ENCODE data around the gene ANGEL1.

Gene ANGEL1

DNA sequence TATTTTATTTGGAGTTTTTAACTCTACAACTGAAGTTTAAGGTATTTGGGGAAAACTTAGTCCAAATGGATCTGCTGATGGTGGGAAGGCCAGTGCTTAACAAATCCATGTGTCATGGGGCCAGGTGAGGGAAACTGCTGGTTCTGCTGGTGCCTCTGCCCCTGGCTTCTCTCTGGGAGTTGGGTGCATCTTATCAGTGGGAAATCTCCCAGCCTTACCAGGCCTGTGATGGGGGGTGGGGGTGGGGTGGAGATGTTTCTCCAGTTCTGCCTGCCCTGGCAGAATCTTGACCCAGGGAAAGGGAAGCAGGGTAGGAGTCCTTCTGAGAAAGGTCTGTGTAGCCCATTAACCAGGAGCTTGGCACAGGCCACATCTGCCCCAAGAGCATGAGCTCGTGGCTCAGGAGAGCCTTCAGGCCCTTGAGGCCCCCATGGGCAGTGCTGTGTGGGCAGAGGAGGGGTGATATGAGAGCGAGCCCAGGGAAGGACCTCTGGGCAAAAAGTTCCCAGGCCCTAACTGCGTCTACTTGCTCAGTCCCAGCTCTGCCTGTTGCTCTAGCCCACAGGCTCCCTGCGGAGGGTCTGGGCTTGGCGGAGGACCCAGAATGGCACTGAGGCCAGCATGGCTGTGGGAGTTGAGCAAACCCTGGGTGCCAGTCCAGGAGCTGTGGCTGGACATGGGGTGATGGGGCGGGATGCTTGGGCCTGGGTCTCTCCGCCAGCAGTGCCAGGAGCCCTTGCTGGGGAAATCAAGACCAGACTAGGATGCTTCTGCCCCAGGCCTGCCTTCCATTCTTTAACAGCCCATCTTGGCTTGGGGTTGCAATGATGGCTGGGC lies 33.2 kb downstream of the ANGEL1 start:
- ChIA-PET POLR2A (interaction anchor here (0.6 kb wide), 1 partner anchor 10 kb away, joined by 3 read pairs; no protein-coding TSS in a partner anchor), CTCF (interaction anchor here (0.6 to 1.2 kb wide), 2 partner anchors 68 to 69 kb away, joined by 3 to 6 read pairs; no protein-coding TSS in a partner anchor)
- H3K4me3 ChIP-seq (ENCODE audit: low read depth, low read length) = no peak overlapping the region
- DNase-seq (ENCODE audit: low read depth, low spot score) = no peak
- no peak for TF ChIP-seq CTCF (IDR thresholded peaks at IDR 0.05; ENCODE audit: insufficient read depth, low read length, missing control alignments)

- ChIA-PET CTCF (interaction anchor here (1.2 kb wide), 1 partner anchor 69 kb away, joined by 6 read pairs; no protein-coding TSS in a partner anchor), POLR2A (no interaction called here)
- DNase-seq (ENCODE audit: low read depth, low spot score) = no peak
- TF ChIP-seq CTCF (IDR thresholded peaks at IDR 0.05; ENCODE audit: insufficient read depth, low read length, missing control alignments) = no peak
- H3K4me3 ChIP-seq (ENCODE audit: low read depth, low read length) = no peak overlapping the region
Measured at GRCh38 chr14:76778546-76779215, 34.0 kb downstream of the ANGEL1 start.

GRCh38 chr14:76777721-76778120 lies 35.0 kb downstream of the ANGEL1 start:
- no peak for TF ChIP-seq CTCF (IDR thresholded peaks at IDR 0.05; ENCODE audit: insufficient read depth, low read length, missing control alignments)
- ChIA-PET POLR2A (no interaction called here), CTCF (interaction anchor here (1.4 kb wide), 1 partner anchor 33 kb away, joined by 6 read pairs; no protein-coding TSS in a partner anchor)
- H3K4me3 ChIP-seq (ENCODE audit: low read depth, low read length) = no peak overlapping the region
- DNase-seq (ENCODE audit: low read depth, low spot score) = no peak

DNA sequence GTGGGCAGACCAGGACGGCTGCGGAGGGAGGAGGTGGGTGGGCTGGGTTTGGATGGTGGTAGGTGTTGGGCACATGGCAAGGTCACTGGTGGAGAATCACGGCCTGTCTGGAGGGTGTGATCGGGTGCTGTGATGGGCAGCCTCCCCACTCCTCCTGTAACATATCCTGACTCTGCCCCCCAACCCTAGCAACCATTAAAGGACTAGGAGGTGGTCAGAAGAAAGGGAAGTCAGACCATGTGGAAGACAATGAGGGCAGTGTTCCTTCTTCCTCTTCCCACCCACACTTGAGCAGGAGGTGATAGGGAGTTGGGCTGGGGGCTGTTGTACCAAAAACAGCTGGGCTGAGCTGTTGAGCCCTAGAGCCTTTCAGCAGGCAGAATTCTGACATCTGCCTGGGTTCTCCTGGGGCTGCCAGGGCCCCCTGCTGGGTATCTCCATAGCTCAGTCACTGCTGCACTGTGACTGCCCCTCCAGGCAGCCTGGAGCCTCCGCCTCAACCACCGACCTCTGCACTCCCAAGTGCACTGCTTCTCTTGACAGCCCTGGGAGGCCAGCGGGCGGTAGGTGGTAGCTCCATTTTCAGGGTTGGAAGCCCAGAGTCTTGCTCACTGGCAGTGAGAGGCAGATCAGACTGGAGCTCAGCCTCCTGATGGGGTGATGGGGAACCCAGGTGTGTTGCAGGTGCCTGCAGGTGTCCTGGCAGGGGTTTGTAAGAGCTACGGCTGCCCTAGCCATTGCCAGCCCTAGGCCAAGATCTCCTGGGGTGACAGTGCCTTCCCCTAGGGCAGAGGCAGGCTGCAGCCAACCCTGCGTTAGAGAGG lies 36.0 kb downstream of the ANGEL1 start:
- POLR2A ChIA-PET = interaction anchor here (0.6 kb wide), 1 partner anchor 207 kb away, joined by 3 read pairs; no protein-coding TSS in a partner anchor
- no peak overlapping the region for H3K4me3 ChIP-seq (ENCODE audit: low read depth, low read length)
- CTCF ChIA-PET = interaction anchor here (1.1 to 1.6 kb wide), 4 partner anchors 8 to 67 kb away, joined by 4 to 7 read pairs (median 5); no protein-coding TSS in a partner anchor
- no peak for TF ChIP-seq CTCF (IDR thresholded peaks at IDR 0.05; ENCODE audit: insufficient read depth, low read length, missing control alignments)
- DNase-seq (ENCODE audit: low read depth, low spot score) = no peak

DNA sequence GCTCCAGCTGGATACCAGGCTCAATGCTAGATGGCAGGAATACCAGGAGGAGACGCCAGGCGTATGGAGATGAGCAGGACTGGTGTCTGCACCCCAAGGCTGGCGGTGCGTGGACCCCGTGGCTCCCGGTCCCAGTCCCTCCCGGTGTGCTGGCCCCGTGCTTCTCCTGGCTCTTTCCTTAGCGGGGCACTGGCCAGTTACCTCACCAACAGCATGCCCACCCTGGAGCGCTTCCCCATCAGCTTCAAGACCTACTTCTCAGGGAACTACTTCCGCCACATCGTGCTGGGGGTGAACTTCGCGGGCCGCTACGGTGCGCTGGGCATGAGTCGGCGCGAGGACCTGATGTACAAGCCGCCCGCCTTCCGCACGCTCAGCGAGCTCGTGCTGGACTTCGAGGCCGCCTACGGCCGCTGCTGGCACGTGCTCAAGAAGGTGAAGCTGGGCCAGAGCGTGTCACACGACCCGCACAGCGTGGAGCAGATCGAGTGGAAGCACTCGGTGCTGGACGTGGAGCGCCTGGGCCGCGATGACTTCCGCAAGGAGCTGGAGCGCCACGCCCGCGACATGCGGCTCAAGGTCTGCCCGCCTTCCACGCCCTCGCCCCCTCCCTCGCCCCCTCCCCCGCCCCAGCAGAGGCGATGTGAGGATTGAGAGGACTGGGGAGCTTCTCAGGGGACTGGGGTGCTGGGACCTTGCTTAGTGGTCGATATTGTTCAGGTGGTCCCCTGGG lies 36.8 kb downstream of the ANGEL1 start:
- ChIA-PET POLR2A (no interaction called here), CTCF (interaction anchor here (1.1 to 1.6 kb wide), 4 partner anchors 9 to 66 kb away, joined by 4 to 7 read pairs (median 5); no protein-coding TSS in a partner anchor)
- H3K4me3 ChIP-seq (ENCODE audit: low read depth, low read length) = no peak overlapping the region
- no peak for DNase-seq (ENCODE audit: low read depth, low spot score)
- no peak for TF ChIP-seq CTCF (IDR thresholded peaks at IDR 0.05; ENCODE audit: insufficient read depth, low read length, missing control alignments)
